Measurements from ENCODE around the gene TP53RK. TPM values are rescaled to one million over a fixed set of nuclear protein-coding genes. Genes with fewer than 3 reads are reported as not detected.

The TP53RK gene
- total RNA-seq, 1 donor from 2014 or later = 17.3 TPM

GRCh38 chr20:46651091-46651962 lies 37.9 kb downstream of the TP53RK start, which contains the start of gene SLC13A3:
SLC13A3 (minus strand) TSS chr20:46651459; CDS start chr20:46651421, 38 bp downstream.
- peaks cover 3% of the 10 kb centered on the region for H3K4me1 Mint-ChIP-seq
- peaks cover 40% of the 10 kb centered on the region for H3K27me3 Mint-ChIP-seq (ENCODE audit: low read depth)
- no peak for DNase-seq (ENCODE audit: low spot score in 2 of 2, unreplicated experiment in 2 of 2)
- H3K4me3 Mint-ChIP-seq = peak within 1 kb of the TSS; percentile 62
- TF ChIP-seq CTCF (IDR thresholded peaks at IDR 0.05; ENCODE audit: unreplicated experiment) = no peak
- peak within 1 kb of the TSS; percentile 21 for H3K27ac Mint-ChIP-seq
- H3K36me3 Mint-ChIP-seq = no peaks in the 10 kb centered on the region
- no peaks in the 10 kb centered on the region for H3K9me3 Mint-ChIP-seq

GRCh38 chr20:46650575-46651090 lies 38.6 kb downstream of the TP53RK start:
- Mint-ChIP-seq H3K27me3 (ENCODE audit: low read depth) (peaks cover 40% of the 10 kb centered on the region), H3K36me3 (no peaks in the 10 kb centered on the region)

GRCh38 chr20:46649965-46650542 lies 39.2 kb downstream of the TP53RK start:
- H3K4me3 Mint-ChIP-seq = no peak overlapping the region
- no peak for DNase-seq (ENCODE audit: low spot score in 2 of 2, unreplicated experiment in 2 of 2)
- H3K4me1 Mint-ChIP-seq = peaks cover 3% of the 10 kb centered on the region
- H3K9me3 Mint-ChIP-seq = no peaks in the 10 kb centered on the region
- peaks cover 40% of the 10 kb centered on the region for H3K27me3 Mint-ChIP-seq (ENCODE audit: low read depth)
- peaks cover 1% of the 10 kb centered on the region for H3K36me3 Mint-ChIP-seq
- no peak overlapping the region for H3K27ac Mint-ChIP-seq
- no peak for TF ChIP-seq CTCF (IDR thresholded peaks at IDR 0.05; ENCODE audit: unreplicated experiment)

More at GRCh38 chr20:46650575-46651090, 38.6 kb downstream of the TP53RK start:
- no peak for DNase-seq (ENCODE audit: low spot score in 2 of 2, unreplicated experiment in 2 of 2)
- Mint-ChIP-seq H3K9me3 (no peaks in the 10 kb centered on the region), H3K4me1 (peaks cover 3% of the 10 kb centered on the region), H3K4me3 (peak overlapping the region; percentile 62), H3K27ac (peak overlapping the region; percentile 21)
- no peak for TF ChIP-seq CTCF (IDR thresholded peaks at IDR 0.05; ENCODE audit: unreplicated experiment)

DNA sequence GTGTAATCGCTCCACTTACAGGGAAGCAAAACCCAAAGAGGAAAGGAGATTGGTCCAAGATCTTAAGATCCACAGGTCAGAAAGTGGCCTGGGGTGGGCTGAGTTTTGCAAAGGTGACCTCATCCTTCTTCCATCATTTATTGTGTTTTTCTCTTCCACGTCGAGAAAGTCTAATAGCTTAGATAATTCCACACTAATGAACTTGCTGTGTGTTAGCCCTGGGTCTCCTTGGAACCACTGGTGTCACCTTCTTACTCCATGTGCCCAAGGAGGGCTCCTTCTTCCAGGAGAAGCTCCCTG lies 39.6 kb downstream of the TP53RK start:
- Mint-ChIP-seq H3K27ac (no peak overlapping the region), H3K4me1 (peaks cover 3% of the 10 kb centered on the region), H3K4me3 (no peak overlapping the region), H3K27me3 (ENCODE audit: low read depth) (peaks cover 40% of the 10 kb centered on the region), H3K9me3 (no peaks in the 10 kb centered on the region), H3K36me3 (peaks cover 2% of the 10 kb centered on the region)
- no peak for DNase-seq (ENCODE audit: low spot score in 2 of 2, unreplicated experiment in 2 of 2)
- TF ChIP-seq CTCF (IDR thresholded peaks at IDR 0.05; ENCODE audit: unreplicated experiment) = no peak

GRCh38 chr20:46648903-46649649 lies 40.2 kb downstream of the TP53RK start:
- peaks cover 3% of the 10 kb centered on the region for H3K4me1 Mint-ChIP-seq
- no peak for DNase-seq (ENCODE audit: low spot score in 2 of 2, unreplicated experiment in 2 of 2)
- TF ChIP-seq CTCF (IDR thresholded peaks at IDR 0.05; ENCODE audit: unreplicated experiment) = no peak
- no peaks in the 10 kb centered on the region for H3K9me3 Mint-ChIP-seq
- H3K4me3 Mint-ChIP-seq = no peak overlapping the region
- H3K27ac Mint-ChIP-seq = no peak overlapping the region
- peaks cover 2% of the 10 kb centered on the region for H3K36me3 Mint-ChIP-seq
- H3K27me3 Mint-ChIP-seq (ENCODE audit: low read depth) = peaks cover 40% of the 10 kb centered on the region

Data from mesothelial cell of epicardium (in vitro differentiated cells).